Left colon (tissue), 2 donors: ENCODE measurements around the gene CD36. TPM values are rescaled to one million over a fixed set of nuclear protein-coding genes. Genes with fewer than 3 reads are reported as not detected.

Source experiments
- ATAC-seq: fragments of 200-7000 bp; cut with Tn5 transposase; one replicate; pipeline ENCODE4 v1.9.1; 2020; ENCODE audit warnings: mild to moderate bottlenecking, moderate library complexity
- DNase-seq, 2 donors: peaks; one replicate each; pipeline ENCODE4 v3.0.0-alpha.2; 2020
- intact Hi-C, 2 donors: fragments of 100-400 bp; cut with DNase I in 1 of 2; cut with micrococcal nuclease in 1 of 2; formaldehyde crosslinking; loops; one replicate each; pipeline versions ENCODE4 v1.11.2 to v1.14.0; 2022; cut with DNase I, micrococcal nuclease
- long read RNA-seq: library from polyadenylated mRNA; unstranded; transcript quantifications from one replicate; pipeline ENCODE4 v2.0.0, GENCODE V29; 2021
- total RNA-seq, 2 donors: library from RNA; stranded (reverse); fragmentation: NEBNext Ultra II Directional; extraction: Animal tissue kit (Norgen Biotek cat#: 25700); gene quantifications; one replicate each; pipeline ENCODE4 v1.2.1, GENCODE V29; 2021
- donor health status: DM: no; HTN: no; CAD: no.
- donor health status: DM: yes; HTN: yes; CAD: no.

CD36 gene
- 10 to 100 TPM; 18.0 to 27.4 TPM for total RNA-seq
- long read RNA-seq, transcript CD36-214 (15 exons, 2,298 nt), result major isoform, 5 of 21 reads
- long read RNA-seq, partial matches to known transcripts, result 0 of 21 reads
- long read RNA-seq, other reads (novel, unspliced or antisense), result 12 of 21 reads

DNA sequence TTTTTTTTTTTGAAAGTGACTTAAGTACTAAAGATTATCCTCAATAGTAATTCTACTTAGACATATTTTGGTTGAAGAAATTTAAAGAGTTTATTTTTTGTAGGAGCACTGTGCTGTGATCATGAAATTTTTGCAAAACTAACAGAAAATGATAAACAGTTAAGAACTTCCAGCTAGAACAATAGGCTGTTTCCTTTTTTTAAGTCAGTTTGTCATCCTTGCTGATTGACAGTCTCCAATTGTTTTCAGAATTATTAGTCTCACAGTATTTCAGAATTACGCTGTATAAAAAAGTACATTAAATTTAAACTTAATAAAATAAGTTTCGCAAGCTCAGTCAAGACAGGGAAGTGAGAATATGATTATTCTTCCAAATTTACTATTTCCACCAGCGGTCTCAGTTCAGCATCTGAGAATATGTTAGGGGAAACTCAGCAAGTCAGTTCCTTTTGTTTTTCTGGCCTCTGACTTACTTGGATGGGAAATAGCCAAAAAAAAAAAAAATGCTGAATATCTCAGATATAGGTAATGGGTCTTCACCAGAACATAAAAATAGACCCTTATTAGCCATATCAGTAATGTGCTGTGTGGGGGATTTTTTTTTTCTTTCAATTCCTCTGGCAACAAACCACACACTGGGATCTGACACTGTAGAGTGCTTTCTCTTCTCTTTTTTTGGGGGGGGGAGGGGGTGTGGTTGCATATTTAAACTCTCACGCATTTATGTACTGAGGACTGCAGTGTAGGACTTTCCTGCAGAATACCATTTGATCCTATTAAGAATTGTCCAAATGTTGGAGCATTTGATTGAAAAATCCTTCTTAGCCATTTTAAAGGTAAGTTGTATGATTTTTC lies at the start of gene CD36:
Gene CD36 (plus strand): TSS at position 732 of the 855 bp plus-strand sequence. CDS start 8,099 bp downstream, outside the sequence.
- intact Hi-C loops, result no loop called here
- ATAC-seq (no peak), DNase-seq (no peak)

DNA sequence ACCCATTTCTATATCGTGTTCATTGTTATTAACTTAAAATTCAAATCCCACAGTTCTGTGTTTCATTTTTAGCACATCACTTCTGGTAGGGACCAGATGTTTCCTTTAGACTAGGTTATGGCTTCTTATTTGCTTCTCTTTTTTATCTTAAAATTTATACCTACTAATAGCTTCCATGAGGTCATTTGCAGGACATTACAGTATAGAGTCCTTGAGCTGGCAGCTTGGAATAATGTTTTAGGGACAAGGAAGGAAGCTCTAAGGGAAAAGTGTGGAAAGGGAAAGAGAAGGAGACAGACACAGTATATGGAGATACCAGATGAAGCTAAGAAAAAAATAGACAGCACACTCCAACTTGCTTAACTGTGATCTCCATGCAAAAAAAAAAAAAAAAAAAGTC lies 48.8 kb upstream of the CD36 start:
- DNase-seq (no peak), ATAC-seq (no peak)
- intact Hi-C loops, result no loop called here

DNA sequence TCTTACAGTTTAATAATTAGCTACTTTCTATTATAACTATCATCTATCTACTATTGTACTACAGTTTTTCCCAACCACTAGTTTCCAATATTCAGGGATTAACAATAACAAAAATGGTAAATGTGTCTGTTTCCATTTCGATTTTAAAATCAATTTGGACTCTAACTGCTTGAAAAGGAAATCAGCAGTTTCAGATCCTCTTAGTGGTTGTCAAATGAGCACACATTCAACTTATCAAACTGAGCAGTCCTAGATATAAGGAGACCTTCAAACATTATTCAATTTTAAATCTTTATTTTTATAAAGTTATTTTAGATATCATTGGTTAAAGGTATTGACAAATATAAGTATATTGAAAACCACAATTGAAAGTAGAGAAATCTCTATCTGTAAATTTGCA lies 46.8 kb upstream of the CD36 start:
- ATAC-seq, result no peak
- no peak for DNase-seq
- intact Hi-C loops, result no loop called here

DNA sequence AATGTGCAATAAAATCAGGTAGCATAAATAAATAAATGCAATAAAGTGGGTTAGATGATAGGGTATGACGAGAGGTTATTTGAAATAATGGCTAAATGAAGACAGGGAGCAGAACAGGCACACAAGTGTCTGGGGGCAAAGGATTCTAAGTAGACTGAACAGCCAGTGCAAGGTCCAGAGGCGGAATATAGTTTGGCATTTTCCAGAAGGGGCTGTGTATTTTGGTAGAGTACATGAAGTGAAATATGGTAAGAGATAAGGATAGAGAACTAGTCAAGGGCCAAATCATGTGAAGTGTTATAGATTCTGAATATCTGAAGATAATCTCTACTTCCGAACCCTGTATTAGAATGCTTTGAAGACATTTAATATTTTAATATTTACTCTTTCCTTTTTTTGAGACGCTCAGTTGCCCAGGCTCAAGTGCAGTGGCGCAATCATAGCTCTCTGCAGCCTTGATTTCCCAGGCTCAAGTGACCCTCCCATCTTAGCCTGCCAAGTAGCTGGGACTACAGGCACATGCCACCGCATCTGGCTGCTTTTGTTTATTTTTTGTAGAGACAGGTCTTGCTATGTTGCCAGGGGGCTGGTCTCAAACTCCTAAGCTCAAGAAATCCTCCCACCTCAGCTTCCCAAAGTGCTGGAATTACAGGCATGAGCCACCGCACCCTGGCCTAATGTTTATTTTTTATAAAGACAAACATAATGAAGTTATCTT lies 44.4 kb upstream of the CD36 start:
- ATAC-seq (no peak), DNase-seq (no peak)
- intact Hi-C loops, result no loop called here

DNA sequence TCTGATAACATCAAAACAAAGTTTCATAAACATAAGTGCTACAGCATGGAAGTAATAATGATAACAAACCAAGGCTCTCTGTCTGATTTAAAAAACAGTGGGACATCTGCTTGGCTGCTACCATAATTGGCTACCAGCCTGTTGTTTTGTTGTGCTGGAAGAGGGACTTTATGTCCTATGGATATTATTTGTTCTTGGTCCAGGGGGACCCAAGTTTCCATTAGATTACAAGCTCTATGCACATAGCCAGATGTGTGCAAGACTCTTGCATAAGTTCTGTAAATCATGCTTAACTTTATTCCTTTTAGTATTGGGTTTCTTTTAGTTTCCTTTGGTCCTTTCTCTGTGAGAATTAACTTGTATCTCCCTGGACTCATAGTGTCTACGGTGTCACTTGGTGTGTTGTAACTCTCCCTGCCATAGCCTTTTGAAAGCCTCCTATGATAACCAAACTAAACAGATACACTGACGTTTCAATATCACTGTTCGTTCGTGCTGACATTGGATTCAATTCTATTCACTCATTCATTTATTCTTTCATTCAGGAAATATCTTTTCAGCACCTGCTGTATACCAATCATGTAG lies 41.4 kb upstream of the CD36 start:
- intact Hi-C loops, result no loop called here
- ATAC-seq (no peak), DNase-seq (no peak)

DNA sequence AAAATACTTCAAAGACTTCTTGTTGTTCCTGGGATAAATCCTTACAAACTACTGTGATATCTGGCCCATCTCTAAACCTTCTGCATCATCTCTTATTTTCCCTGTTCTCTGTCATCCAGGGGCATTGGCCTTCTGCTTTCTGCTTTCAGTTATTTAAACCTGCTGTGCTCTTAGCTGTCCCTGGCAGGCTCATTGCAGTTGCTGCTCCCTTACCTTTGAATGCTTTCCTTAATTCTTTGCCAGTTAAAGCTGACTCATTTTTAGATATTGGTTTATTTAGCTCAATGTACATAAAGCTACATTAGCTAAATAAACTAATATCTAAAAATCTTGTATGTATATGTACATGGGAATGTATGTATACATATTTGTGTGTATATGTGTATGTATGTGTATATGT lies 40.6 kb upstream of the CD36 start:
- no peak for ATAC-seq

DNA sequence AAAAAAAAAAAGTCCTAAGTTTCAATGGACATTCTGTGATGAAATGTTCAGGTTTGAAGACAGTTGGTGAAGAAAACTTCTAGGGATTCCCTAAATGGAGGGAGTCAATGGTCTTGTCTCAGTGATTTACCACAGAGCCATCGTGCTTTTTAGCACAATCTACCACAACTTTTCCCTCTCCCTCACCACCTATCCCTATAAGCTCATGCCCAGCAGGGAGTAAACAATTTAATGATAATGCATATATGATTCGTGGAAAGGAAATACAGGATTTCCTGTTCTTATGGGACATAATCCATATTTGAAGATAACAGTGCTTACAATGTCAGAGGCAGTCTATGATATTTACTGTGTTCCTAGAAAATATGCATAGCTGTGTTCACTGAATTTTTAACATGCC lies 38.4 kb upstream of the CD36 start:
- DNase-seq, result no peak
- intact Hi-C loops, result no loop called here
- ATAC-seq, result no peak

More for the DNA sequence above, 40.6 kb upstream of the CD36 start:
- intact Hi-C loops, result no loop called here
- no peak for DNase-seq

DNA sequence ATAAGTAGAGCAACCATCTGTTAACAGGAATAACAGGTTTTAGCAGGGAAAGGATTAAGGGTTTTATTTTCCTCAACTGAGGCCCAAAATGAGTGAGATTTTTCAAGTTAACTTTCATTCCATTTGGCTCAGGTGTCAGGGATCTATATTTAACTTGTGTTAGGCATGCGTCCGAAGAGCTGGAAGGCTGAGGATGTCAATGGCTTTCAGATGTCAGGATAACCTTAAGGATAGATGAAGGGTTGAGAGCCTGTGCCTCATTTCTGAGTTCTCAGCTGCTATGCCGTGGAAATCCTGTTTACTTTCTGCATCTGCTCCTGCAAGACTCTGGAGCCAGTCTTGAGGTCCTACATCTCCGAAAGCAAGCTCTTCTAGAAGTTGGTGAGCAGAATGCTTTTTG lies 36.4 kb upstream of the CD36 start:
- DNase-seq, result no peak
- intact Hi-C loops, result no loop called here
- ATAC-seq, result no peak

DNA sequence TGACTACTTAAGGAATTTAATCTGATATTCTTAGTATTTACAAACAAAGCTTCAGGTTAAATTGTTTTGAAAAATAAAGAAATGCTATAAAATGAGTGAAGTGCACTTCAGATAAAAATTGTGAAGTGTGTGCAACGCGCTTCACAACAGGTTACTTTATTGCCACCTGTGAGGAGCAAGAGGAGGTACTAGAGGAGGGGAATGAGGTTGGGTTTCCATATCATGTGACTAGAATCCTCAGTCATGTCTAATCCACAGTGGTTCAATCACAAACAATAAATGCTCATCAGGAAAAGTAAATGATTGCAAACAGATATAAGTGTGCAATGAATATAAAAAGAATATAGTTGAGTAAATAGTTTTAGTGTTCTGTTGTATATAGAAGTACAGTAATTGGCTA lies 34.5 kb upstream of the CD36 start:
- intact Hi-C loops, result no loop called here
- DNase-seq, result no peak
- no peak for ATAC-seq

DNA sequence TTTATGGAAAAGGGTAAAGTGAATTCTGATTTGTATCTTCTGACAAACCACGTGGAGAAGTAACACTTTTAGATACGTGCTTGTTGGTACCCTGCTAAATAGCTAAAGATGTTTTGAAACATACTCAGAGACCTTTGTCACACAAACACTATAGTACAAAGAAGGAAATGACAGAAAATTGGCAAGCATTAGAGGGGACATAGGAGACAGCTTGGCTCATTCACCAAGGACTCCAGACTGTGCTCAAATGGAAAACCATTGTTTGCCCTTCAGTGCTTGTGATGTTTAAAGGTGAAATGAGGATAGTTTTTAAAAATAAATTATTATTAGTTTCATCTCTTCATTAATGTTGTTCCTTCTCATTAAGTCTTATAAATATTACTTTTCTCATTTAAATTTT lies 34.0 kb upstream of the CD36 start:
- intact Hi-C loops, result no loop called here
- ATAC-seq, result no peak
- no peak for DNase-seq

DNA sequence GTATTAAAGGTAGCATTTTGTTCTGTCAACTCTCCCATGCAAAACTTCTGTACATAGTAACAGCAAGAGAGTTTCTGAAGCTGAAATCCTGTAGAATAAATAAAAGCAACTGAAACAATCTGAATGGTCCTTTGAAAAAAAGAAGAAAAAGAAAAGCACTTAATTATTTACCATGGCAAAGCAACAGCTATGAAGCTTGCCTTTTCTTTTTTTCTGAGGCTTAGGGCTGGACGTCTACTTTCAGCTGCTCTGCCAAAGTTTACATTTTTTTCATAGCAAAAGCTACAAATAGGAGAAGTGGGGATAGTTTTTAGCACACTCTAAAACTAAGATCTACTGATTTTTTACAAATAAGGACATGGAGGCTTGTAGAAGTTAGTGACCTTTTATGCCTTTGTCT lies 31.3 kb upstream of the CD36 start:
- DNase-seq, result no peak
- intact Hi-C loops, result no loop called here
- no peak for ATAC-seq

DNA sequence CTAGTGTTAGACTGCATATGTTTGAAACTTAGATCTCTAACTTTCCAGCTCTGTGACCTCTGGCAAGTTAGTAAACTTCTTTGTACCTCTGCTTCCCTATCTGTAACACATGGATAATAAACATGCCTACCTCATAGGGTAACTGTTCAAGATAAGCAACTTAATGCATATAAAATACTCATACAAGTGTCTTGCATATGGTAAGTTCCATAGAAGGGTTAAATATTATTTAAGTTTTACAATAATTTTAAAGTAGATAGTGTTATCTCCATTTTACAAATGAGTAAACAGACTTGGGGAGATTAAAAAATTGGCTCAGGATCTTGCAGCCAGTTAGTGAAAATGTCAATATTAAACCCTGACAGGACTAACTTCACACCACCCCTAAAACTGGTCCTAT lies 30.1 kb upstream of the CD36 start:
- intact Hi-C loops, result no loop called here
- ATAC-seq (peak; percentile 59), DNase-seq (no peak)

DNA sequence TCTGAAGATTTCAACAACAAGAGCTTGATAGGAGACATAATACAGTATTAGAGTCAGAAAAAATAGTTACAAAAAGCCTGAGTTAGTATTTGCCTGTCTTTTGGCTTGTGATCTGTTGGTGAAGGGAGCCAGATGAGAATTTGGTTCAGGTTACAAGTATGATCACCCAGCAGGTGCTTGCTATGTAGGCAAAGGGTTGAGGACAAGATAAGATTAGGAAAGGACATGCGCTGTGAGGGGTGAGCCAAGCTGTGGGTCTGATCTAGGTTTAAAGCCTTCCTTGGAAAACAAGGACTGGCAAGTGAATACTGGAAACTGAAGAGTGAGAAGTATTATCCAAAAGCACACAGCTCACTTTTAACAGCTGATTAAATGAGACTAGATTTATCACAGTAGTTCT lies 28.7 kb upstream of the CD36 start:
- ATAC-seq (no peak), DNase-seq (no peak)
- intact Hi-C loops, result no loop called here

DNA sequence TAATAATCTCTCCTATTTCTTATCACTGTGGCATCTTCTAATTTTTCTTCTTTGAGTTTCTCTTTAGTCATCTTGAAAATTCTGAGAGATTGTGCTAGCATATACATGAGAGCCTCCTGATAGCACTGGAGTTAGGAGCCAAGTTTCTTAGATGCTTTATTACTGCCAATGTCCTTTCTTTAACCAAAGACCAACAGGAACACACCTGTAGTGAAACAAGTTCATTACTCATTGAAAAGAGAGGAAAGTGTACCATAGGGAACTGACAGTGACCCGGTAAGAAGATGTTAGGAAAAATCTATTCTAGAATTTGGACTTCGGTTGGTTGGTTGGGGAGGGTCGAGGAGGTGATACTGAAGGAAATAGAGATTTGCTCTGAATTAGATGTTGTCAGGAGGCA lies 27.1 kb upstream of the CD36 start:
- no peak for ATAC-seq

DNA sequence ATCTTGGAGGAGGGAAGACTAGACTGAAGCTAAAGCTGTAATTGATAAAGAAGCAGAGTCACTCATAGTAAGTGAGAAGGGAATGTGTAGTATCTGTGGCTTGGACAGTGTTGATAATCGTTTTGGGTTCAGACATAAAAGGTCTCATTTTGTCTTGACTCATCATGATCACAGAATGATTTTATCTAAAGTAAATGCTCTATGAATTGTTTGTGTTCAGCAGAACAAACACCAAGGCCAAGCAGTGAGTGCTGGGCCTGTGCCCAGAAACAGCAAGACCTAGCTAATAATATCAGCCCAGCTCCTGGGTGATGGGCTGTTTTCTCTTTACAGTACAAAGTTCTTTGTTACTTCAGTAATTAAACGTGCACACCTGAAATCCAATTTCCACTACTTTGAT lies 26.7 kb upstream of the CD36 start:
- ATAC-seq (peak; percentile 64), DNase-seq (peak; percentile 13 to 26)
- intact Hi-C loops, result no loop called here

More for the DNA sequence above, 27.1 kb upstream of the CD36 start:
- intact Hi-C loops, result no loop called here
- no peak for DNase-seq

DNA sequence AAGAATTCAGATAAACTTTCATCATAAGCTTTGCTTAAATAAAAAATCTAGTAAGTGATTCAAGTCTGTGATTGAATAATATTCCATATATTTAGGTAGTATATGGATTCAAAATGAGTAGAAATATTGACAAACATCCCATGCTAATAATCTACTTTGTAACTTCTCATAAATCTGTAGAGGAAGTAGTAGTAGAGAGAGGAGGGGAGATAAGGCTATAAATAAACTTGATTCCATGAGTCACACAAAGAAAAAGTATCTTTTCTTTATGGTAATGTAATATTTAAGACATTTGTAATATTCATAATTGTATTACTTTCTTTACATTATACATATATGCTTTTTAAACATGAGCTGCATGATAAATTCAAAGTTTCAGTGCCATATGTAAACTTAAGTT lies 25.6 kb upstream of the CD36 start:
- intact Hi-C loops, result no loop called here
- no peak for ATAC-seq

DNA sequence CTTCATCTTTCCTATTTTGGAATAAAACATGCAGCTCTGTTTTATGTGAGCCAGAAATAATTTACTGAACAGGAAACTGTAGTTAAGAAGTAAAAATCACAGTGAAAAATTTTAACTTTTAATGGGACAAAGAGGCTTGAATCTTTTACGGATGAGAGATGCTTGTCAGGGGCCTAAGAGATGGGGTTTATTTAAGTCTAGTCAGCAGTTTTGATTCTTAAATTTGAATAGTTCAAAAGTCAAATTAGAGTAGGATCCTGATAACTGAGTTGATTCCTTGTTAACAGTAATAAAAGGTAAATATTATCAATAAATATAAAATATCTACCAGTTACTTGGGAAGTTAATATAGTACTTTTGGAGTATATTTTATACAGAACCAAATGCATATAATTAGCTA lies 24.9 kb upstream of the CD36 start:
- DNase-seq (no peak), ATAC-seq (no peak)
- intact Hi-C loops, result no loop called here

More for the DNA sequence above, 25.6 kb upstream of the CD36 start:
- DNase-seq, result no peak

DNA sequence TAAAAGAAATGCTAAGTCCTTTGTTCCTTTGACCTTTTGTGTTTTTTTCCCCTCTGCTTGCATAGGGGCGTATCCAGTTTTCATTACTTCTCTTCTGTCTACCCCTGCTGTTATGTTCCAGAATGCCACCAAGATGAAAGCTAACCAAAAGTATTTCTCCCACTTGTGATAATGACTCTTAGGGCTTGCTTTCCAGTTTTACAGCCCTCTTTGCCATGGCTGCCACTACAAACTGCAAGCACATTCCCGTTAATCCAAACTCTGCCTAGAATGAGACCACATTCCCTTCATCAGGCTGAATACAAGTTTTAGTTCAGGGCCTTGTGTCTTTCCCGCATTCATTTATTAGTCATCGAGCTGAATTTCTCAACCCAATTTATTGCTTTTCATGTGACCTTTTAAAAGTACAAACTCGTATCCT lies 23.6 kb upstream of the CD36 start:
- DNase-seq, result no peak
- intact Hi-C loops, result no loop called here
- ATAC-seq, result no peak

DNA sequence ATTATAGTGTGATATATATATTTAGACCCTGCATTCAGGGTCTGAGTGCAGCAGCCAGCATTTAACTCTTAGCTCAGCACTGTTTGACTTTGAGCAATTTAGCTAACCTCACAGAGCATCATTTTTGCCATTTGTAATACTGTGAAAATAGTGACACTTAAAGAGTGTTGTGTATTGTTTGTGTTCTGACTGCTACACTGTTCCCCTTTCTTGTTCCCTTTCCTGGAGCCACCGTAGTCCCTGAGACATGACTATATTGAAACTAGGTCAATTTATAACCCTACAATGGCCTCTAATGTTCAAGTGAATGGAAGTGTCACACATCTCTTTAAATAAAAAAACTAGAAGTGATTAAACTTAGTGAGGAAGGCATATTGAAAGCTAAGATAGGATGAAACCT lies 20.3 kb upstream of the CD36 start:
- DNase-seq, result no peak
- intact Hi-C loops, result no loop called here
- ATAC-seq, result no peak

DNA sequence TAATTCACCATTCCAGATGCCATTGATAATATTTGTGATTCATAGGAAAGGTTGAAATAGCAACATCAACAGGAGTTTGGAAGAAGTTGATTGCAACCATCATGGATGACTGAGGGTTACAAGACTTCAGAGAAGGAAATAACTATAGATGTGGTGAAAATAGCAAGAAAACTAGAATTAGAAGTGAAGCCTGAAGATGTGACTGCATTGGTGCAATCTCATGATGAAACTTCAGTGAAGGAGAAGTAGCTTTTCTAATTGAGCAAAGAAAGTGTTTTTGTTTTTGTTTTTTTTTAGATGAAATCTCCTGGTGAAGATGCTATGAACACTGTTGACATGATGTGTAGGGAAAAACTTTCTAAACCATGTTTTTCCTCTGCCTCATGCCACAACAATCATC lies 18.7 kb upstream of the CD36 start:
- intact Hi-C loops, result no loop called here
- DNase-seq (no peak), ATAC-seq (no peak)
